GM12878 (cell line): ENCODE data around the gene SLC38A5. TPM values are rescaled to one million over a fixed set of nuclear protein-coding genes. Genes with fewer than 3 reads are reported as not detected.

Experiments
- EGR1 ChIP-seq, 2 experiments: IDR thresholded peaks; 1 replicate in 1 of 2; 2 replicates in 1 of 2; pipeline ENCODE4 v1.6.1; 2011 to 2012; ENCODE audit warnings: low read depth in 2 of 2, low read length in 2 of 2, borderline replicate concordance in 1 of 2, mild to moderate bottlenecking in 1 of 2, moderate library complexity in 1 of 2
- EP300 ChIP-seq, 2 experiments: fragments of 150-350 bp in 1 of 2; IDR thresholded peaks; 2 replicates each; pipeline ENCODE4 v1.6.1; 2011 to 2012; ENCODE audit warnings: low read depth in 2 of 2, low read length in 2 of 2, borderline replicate concordance in 1 of 2, improper control_type of control experiment in 1 of 2, inconsistent platforms in 1 of 2; ENCODE audit not compliant: control insufficient read depth in 1 of 2
- KLF5 ChIP-seq: fragments of 450-650 bp; IDR thresholded peaks from 2 replicates; pipeline ENCODE4 v1.6.1; 2014; ENCODE audit warnings: mild to moderate bottlenecking; ENCODE audit not compliant: partially characterized antibody
- MTA3 ChIP-seq: IDR thresholded peaks from 2 replicates; pipeline ENCODE4 v1.6.1; 2012; ENCODE audit warnings: low read length, inconsistent platforms, borderline replicate concordance
- PML ChIP-seq: IDR thresholded peaks from 2 replicates; pipeline ENCODE4 v1.6.1; 2012; ENCODE audit warnings: low read length, inconsistent platforms
- RBBP5 ChIP-seq: fragments of 200-600 bp; sonication (generic); conservative IDR thresholded peaks from 2 replicates; pipeline ENCODE4 v1.6.1; 2016
- SIX5 ChIP-seq: IDR thresholded peaks from 2 replicates; pipeline ENCODE4 v1.6.1; 2011; ENCODE audit warnings: mild to moderate bottlenecking, low read depth, low read length, moderate library complexity; ENCODE audit not compliant: severe bottlenecking
- SMC3 ChIP-seq: IDR thresholded peaks from 2 replicates; pipeline ENCODE4 v1.6.1; 2011; ENCODE audit warnings: low read length, improper control_type of control experiment, borderline replicate concordance
- polyA plus RNA-seq, 11 experiments: library from polyadenylated mRNA; depleted of rRNA in 4 of 11; unstranded in 6 of 11; stranded (reverse) in 5 of 11; fragments of >200 nt; fragmentation: Nextera tagmentation in 4 of 11; fragmentation: Illumina TruSeq in 1 of 11; extraction: Ambion mirVana in 4 of 11; extraction: Trizol in 1 of 11; gene quantifications; 1 replicate in 1 of 11; 2 replicates in 10 of 11; pipeline versions ENCODE4 v1.2.1 to v1.2.3, GENCODE V29; 2011 to 2016; ENCODE audit warnings: inconsistent platforms in 2 of 11, missing spikeins in 2 of 11, low read depth in 1 of 11
- total RNA-seq, 4 experiments: library from RNA; depleted of rRNA in 3 of 4; stranded (reverse); fragments of >200 nt in 3 of 4; fragmentation: Illumina TruSeq in 1 of 4; extraction: Trizol in 1 of 4; gene quantifications; 2 replicates each; pipeline versions ENCODE4 v1.2.1 to v1.2.3, GENCODE V29; 2013 to 2021
- TF ChIP-seq, protein P1 (sequence below): fragments of 450-650 bp; conservative IDR thresholded peaks from 2 replicates; pipeline ENCODE4 v1.6.1; 2017; ENCODE audit warnings: mild to moderate bottlenecking, moderate library complexity
- TF ChIP-seq, protein P2 (sequence below): IDR thresholded peaks from 2 replicates; pipeline ENCODE4 v1.6.1; 2012; ENCODE audit warnings: low read depth, low read length, improper control_type of control experiment

Gene SLC38A5
- total and polyA plus RNA-seq, 10 of the 15 experiments (the other 5 are each of a cell fraction or from before 2014, with no cell fraction given), result 4.2 to 108 (median 70.6) TPM

DNA sequence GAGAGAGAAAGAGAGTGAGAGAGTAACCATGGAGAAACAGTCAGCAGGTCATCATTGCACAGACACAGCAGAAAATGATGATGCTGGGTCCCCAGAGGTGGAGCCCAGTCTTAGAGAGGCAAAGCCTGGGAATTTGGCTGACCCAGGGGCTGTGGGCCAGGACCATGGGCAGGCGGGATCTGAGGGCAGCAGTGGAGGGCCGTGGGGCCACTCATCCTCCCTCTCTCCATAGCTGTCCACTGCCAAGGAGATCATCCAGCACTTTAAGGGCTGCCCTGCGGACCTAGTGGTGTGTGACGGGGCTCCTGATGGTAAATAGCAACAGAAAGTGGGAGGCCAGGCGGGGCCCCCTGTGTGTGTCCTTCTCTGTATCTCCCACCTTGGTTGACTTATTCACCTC lies 8.7 kb upstream of the SLC38A5 start (continued):
- TF ChIP-seq KLF5 (no peak), EGR1 (IDR thresholded peaks at IDR 0.05; ENCODE audit: borderline replicate concordance in 1 of 2, low read depth in 2 of 2, low read length in 2 of 2) (no peak), RBBP5 (no peak), MTA3 (no peak), SIX5 (no peak), PML (no peak), EP300 (IDR thresholded peaks at IDR 0.05; ENCODE audit: borderline replicate concordance in 1 of 2, control insufficient read depth in 1 of 2, low read depth in 2 of 2, low read length in 2 of 2) (no peak), SMC3 (no peak)
- TF ChIP-seq, protein P1, sequence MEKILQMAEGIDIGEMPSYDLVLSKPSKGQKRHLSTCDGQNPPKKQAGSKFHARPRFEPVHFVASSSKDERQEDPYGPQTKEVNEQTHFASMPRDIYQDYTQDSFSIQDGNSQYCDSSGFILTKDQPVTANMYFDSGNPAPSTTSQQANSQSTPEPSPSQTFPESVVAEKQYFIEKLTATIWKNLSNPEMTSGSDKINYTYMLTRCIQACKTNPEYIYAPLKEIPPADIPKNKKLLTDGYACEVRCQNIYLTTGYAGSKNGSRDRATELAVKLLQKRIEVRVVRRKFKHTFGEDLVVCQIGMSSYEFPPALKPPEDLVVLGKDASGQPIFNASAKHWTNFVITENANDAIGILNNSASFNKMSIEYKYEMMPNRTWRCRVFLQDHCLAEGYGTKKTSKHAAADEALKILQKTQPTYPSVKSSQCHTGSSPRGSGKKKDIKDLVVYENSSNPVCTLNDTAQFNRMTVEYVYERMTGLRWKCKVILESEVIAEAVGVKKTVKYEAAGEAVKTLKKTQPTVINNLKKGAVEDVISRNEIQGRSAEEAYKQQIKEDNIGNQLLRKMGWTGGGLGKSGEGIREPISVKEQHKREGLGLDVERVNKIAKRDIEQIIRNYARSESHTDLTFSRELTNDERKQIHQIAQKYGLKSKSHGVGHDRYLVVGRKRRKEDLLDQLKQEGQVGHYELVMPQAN, result no peak
- TF ChIP-seq, protein P2, sequence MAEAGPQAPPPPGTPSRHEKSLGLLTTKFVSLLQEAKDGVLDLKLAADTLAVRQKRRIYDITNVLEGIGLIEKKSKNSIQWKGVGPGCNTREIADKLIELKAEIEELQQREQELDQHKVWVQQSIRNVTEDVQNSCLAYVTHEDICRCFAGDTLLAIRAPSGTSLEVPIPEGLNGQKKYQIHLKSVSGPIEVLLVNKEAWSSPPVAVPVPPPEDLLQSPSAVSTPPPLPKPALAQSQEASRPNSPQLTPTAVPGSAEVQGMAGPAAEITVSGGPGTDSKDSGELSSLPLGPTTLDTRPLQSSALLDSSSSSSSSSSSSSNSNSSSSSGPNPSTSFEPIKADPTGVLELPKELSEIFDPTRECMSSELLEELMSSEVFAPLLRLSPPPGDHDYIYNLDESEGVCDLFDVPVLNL, result no peak
